Activated T-cell treated with anti-CD3 and anti-CD28 coated beads for 48 hours (primary cell): Measurements from ENCODE around the gene MEIS2.

Source experiments
- DNase-seq: peaks from one replicate; pipeline ENCODE4 v3.0.0-alpha.2; 2020; ENCODE audit warnings: low read depth

MEIS2 gene

DNA sequence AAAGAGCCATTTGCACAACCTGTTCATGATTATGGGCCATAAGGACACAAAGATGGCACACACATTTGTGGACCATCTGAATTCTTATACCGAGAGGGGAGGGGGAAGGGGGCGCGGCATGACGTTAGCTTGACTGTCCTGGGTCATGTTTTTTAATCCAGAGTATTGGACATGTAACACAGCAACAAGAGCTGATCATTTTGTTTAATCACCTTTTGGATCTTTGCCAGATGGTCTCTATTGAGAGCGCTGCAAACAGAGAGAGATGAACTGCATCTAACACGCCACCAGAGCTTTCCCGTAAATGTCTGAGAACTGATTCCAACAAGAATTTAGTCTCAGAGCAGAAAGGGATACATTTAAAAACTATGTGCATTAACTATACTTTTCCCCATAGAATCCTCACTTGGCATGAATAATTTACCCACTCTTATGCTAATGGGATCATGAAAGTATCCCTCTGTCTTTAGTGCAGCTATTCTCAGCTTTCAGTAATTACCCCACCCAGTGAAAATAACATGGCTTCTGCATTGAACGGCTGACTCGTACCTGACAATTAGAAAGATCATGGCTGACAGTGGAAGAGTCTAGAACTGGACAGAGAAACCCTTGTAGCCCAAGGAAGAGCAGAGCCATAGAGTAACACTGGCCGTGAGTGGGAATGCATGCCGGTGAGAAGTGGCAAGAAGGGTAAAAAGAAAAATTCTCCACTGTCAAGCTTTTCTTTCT is 22.6 kb downstream of the MEIS2 start:
- DNase-seq = no peak

DNA sequence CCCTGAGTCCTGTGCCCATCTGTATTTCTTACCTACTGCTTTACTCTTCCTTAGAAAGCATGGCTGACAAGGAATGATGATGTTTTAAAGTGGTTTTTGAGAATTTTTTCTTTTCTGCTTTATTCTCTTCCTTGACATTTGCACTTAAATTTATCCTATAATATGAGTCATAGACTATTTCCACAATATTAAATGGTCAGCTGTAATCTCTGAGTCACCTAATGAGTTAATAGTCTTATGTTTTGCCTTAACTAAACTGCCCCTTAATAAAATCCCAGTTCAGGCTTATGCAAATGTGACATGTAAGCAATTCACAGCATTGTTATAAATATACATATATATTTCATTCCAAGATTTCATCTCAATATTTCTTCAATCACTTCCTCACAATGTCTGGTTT is 23.8 kb downstream of the MEIS2 start:
- DNase-seq = no peak

DNA sequence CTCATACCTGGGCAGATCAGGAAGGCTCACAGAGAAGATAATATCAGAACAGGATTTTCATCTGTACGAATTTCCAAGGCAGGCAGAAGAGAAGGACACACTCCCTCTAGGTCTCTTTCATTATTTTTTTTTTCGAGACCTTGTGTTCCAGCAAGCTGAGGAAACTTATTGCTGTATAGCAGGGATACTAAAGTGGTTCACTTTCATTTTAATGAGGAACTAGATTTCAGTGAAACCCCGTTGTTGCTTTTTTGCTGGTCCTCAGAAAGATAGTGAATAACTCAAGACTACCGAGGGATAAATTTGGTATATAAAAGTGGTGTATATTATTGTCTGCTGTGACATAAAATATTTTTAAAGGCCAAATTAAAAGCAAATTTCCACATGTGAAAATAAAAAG is 24.6 kb downstream of the MEIS2 start:
- no peak for DNase-seq

DNA sequence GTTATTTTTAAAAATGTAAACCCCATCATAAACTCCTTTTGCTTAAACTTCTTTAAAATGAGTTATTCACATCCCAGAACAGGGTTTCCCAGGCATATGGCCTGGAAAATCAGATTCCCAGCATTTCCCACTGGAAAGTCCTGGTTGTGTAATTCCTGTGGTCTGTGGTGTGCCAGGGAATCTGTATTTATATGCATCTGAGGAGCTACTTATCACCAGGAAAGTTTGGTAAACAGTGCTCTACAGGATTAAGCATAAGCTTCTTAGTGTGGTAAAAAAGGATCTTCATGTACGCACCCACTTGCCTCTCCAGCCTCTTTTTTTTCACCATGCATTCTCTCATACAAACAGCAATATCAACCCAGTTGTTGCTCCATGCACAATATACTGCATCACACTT is 28.2 kb downstream of the MEIS2 start:
- DNase-seq = no peak

DNA sequence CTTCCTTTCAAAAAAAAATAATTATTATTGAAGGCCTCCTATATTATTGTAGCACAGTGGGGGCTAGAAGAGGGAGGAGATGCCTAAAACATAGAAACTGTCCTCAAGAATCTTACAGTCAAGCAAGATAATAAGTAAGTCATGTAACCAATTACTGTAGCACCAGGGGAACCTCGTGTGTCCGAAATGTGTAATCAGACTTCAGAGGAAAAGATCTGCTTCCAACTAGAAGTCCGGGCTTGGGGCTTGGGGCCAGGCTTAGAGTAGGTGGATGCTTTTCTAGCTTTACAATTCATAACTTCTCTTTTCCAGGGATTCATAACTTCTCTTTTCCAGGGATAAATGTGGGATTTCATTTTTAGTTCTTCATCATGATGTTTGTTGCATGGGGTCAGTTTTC is 29.2 kb downstream of the MEIS2 start:
- no peak for DNase-seq

DNA sequence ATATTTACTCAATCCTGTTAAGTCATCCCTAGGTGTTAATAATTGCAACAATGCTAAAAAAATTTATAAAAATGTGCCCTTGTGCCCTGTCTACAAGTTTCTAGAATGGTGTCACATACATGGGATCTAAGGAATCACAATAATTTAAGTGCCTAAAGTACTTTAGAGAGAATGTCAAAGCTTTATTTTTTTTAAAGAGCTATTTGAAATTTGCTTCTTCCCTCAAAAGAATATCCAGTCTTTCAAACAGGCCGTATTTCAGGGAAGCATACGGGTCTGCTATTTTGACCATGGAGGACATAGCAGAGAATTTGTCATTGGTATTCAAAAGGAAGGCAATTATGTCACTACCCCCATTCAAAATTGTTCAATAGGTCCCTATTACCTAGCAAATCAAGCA is 29.7 kb downstream of the MEIS2 start:
- no peak for DNase-seq

DNA sequence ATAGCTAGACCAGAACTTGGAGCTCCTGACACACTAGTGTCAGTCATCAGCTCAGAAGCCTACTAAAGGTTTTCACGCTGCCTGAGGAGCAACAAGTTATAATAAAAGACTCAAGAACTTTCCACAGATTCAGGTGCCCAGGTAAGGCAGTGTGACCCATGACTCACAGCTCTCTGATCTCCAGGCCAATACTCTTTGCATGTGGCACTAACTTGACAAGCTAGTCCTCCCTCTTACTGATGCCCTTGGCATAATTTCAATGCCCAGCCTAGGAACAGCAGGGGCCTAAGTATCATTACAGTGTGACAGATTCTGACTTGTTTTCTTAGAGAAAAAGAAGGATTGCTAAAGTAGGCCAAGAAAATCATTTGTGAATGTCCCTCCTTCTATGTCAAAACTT is 38.4 kb downstream of the MEIS2 start:
- no peak for DNase-seq

DNA sequence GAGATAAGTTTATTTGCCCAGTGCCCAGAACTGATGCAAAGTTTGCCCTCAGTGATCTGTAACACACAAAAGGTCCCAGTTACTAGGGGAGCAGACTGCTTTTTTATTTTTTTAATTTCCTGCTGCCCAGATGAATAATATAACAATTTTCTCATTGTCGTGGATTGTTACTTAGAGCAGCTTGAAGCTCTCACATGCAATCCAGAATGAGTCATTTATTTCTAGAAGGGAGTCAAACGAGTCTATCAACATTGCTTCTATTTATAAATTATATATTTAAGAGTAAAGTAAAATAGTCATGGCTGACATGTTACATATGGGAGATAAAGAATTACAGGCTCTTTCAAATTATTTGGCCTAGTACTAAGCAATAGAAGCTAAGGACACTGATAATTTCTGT is 41.3 kb downstream of the MEIS2 start:
- no peak for DNase-seq

DNA sequence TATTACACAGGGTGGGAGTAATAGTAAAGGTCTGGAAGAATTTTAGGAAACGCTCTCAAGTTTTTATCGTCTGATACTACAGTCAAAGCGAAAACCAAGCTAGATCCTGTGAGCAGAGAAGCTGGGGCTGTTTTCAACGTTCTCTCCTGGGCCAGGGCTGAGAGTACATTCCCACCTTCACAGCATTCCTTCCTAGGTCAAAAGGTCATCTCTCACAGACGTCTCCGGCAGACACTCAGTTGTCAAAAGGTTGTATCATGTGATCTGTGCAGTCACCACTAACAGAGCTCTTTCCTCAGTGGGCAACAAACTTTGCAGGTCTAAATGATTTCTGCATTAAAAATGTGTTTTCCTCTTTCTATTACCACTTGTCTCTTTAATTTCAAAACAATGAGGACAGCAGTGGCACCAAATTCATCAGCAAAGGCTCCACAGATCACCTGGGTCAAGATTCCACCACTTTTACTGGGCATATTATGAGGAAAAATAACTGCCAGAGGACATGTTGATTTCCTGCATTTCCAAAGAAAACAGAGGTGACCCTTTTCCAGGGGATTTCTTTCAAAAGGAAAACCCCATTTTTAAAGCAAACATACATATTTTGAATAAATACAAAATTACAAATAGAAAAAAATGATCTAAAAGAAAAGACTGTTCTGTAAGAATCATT is 41.9 kb downstream of the MEIS2 start:
- DNase-seq = no peak

DNA sequence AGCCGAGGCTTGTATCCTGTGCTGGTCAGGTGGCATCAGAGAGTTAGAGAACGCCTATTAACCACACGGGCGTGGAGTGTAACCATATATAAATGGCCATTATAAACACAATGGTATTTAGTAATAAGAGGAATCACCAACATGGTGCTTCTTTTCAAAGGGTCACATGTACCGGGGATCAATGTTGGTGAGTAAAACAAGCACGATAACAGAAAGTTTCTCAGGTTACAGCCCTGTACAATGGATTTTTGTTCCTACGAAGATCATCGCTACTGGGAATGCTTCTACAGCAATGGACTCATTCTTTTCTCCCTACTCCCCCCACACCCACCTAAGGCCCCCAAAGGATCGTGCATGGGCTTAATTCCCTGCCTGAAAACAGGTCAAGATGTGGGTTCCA is 42.5 kb downstream of the MEIS2 start:
- DNase-seq = no peak

DNA sequence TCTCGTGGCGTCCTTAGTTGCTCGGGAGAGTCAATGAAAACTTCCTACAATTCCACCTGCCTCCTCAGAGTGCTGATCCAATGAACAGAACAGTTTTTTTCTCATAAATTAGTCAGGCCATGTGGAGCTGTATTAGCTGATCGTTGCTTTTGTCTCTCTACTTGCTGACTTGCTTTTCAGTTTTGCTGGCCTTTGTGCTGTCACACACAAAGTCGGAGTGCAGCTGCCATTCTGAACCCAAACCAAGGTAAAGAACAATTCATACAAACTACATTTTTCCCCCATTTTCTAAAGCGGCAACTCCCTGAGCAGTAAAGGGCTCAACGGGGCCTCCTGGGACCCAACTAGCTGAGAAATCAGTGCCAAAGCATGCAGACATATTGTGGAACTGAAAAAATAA is 43.1 kb downstream of the MEIS2 start:
- no peak for DNase-seq

DNA sequence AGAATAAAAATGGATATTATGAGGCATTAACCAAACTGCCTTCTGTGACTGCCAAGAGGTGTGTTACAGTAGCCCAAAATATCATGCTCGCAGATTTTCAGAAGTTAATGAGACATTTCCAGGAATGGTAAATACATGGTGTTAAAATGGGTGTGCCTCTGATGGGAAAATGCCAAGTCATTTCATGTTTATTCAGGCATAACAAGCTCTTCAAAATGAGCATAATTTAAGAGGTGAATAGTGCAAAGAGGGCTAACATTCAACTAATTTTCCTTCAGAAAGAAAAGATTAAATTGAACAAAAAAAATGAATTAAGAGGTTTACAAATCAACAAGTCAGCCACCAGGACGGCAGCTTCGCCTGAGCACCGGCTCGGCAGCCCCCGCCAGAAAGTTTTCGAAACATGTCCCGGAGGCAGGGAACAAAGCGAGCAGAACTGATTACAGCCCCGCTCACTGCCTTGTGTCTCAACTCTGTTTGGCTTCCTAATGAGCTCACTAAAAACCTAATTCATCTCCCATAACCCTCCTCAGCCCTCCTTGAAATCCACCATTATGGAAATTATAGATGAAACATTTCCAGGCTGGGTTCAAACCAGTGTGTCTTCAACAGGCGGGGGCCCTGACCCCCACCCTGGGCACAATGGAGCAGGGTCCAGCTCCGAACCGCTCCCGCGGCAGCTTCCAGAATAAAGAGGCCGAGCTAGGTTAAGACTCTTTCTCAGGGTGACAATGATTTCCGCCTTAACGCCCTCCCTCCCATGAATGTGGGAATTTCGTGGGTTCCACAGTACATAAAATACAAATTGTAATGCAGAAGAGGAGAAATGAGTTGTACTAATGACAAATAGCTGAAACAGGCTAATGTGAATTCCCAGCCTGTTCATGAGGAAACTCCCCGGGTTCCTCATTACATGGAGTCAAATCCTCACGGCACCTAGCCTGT is 43.9 kb downstream of the MEIS2 start:
- no peak for DNase-seq

DNA sequence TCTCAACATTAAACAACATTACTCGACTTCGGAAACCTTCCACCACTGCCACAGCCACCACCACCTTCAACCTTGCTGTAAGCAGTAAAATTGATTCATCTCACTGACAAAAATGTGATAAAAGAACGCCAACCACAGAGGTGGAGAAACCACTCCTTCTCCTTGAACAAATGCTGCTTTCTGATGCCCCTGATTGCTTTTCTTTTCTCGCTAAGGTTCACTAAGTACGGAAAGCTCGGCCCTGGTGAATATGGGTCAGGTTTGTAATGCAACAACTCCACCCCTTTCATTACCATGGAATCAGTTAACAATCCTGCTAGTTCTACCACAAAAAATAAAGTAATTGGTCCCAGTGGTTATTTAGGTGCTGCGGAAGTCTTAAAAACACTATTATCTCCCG is 44.9 kb downstream of the MEIS2 start:
- DNase-seq = no peak

DNA sequence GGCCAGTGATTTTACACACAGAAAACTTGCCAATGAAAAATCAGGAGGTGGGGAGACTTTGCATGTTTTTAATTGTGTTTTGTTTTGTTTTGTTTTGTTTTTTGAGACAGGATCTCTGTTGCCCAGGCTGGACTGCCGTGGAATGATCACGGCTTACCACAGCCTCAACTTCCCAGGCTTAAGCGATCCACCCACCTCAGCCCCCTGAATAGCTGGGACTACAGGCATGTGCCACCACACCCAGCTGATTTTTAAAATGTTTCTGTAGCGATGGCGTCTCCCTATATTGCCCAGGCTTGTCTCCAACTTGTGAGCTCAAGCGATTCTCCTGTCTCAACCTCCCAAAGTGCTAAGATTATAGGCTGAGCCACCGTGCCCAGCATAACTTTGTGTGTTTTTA is 46.0 kb downstream of the MEIS2 start:
- DNase-seq = no peak

DNA sequence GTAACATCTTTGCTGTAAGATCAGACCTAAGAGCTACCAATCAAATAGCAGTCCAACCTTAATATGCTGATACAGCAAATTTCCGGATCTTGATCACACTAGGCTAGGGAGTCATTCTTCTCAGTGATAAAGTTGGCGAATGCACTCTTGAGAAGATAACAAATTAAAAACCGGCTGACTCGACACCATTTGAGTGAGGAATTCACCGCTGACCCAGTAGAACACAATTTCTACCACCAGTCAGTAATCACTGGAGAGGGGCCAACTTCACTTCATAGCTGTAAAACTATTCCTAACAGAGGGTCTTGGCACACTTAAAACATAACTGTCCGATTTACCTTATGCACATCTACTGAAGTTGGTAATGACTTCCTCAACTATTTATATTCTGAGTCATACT is 47.2 kb downstream of the MEIS2 start:
- DNase-seq = no peak

DNA sequence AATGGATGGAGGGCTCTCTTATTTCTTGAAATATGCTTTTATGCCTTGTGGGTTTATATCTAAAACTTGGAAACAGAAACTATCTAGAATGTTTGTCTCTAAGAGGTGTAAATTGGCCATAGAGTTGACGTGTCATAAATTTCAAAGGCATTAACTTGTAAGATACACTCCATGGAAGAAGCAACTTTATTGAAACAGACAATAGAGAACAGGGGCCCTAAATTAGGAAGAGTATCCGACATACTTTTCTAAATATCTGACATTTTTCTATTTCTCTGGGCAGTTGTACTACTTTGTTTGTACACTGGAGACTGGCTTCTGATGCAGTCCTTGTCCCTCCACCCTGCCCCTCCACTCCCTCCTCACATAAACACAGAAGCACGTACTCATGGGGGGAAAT is 50.0 kb downstream of the MEIS2 start:
- no peak for DNase-seq

DNA sequence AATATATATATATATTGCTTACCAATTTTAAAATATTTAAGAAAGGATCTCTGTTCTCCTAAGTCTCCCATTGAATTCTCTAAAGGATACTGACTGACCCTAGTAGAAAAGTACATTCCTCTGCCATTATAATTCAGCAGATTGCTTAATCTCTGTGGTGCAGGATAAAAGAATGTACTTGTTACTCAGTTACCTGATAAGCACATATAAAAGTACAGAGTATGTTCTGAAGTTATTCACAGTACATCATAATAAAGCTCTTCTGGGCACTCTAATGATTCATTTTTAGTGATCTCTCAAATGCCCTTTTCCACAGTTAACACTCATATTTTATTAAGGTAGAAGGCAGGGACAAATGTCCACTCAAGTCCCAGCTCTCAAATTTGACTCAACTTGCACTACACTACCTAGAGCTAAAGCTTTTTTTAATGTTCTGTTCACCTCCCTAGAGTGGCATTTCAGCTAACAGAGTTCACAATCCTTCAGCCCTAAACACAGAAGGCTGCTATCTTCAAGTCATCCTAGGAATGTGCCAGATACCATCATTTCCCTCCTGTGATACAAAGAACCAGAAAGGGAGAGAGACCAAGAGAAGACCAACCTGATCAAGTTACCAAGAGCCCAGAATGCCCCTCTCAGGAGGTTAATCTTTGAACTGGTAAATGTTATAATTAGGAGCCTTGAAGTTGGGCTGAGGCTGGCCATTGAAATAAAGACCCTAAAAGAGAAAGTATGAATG is 53.3 kb downstream of the MEIS2 start:
- no peak for DNase-seq

DNA sequence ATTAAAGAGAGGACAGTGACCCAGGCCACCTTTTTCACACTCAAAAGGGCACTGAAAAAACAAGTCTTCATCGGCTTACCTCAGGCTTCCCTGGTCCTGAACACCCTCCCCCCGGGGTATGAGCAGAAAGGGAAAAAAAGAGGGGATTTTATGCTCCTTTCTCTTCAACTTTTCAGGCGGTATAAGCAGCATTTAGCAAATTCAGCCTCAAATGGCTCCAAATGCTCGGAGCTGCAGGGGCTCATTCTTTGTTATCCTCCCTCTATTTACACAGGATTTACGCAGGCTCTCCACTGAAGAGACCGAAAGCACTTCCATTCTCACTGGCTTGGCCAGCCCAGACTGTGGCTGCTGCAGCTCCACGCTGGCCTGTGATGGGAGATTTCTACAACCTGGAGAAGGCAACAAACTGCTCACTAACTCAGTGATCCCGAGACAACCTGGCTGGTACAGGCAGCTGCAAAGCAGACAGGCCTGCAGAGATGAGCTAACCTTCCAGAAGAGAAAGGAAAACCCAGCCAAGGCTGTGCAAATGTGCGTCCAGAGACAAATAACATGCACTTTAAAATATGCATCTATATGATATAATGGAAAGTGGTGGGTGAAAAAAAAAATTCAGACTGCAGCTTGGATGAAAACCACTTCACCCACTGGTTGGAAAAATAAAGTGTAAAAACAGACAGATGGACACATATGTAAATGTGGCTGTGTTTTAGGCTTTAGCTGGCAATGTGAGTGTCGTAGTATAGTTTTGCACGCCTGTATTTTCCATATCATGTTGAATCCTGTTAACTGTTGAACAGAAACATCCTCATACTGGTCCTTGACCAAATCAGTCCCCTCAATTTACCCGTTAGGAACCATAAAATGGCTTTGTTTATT is 54.2 kb downstream of the MEIS2 start:
- DNase-seq = no peak

DNA sequence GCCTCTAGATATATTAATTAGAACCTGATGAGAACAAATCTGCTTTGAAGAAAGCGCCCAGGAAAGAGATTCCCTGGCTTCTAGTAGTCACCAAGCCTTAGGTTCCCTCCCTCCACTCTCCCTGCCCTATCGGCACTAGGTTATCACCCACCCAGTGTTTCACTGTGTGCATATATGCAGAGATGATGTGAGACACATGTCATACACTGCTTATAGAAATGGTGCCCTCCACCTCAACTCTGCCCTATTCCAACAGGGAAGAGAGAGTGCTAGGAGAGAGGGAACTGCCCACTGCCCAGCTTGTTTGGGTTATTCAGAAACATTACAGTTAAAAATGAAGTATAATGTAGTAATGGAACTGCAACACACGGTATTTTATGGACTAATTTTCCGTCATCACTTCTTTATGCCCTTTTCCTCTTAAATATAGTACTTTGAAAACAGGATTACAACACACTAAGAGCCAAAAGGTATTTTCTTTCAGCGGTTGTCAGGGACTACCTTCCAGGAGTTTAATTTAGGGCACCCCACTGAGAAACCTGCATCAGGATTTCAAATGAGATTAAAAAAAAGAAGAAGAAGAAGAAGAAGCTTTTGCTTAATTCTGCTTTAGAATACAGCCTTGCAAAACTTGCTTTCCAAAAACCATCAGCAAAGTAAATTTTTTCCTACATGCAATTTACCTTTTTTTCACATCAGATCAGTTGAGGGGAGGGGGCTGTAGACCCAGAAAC is 55.3 kb downstream of the MEIS2 start:
- no peak for DNase-seq

DNA sequence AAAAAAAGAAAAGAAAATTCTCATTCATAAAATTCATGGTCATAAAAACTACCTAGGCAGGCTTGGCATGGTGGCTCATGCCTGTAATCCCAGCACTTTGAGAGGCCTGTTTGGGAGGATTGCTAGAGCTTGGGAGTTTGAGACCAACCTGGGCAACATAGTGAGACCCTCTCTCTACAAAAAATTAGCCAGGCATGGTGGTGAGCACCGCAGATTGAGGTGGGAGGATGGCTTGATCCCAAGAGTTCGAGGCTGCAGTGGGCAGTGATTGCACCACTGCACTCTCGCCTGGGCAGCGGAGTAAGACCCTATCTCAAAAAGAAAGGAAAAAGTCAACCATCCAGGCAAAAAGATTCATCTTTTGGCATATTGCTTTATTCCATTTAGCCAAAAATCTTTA is 58.5 kb downstream of the MEIS2 start:
- DNase-seq = no peak

DNA sequence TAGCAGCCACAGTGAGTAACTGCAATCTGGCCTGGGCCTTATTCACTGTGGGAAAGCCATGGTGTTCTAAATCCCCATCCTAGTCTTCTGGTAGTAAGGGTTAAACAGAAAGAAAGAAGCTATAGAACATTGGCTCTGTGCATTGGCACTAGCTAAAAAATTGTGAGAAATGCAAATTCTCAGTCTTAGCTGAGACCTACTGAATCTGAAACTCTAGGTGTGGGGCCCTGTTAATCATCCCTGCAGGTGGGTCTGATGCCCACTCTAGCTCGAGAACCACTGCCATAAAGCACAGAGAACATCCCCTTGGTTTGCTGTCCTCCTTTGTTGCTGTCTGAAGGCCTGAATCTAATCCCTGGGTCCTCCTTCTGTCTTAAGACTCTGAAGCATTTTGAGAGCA is 59.3 kb downstream of the MEIS2 start:
- DNase-seq = no peak
